CD14-positive monocyte (primary cell): ENCODE results near the gene CEP112. TPM values are rescaled to one million over a fixed set of nuclear protein-coding genes. Genes with fewer than 3 reads are reported as not detected.

Experiments used
- DNase-seq, 3 donors: peaks; one replicate each; pipeline ENCODE4 v3.0.0-alpha.2; 2011 to 2022
- H2AFZ ChIP-seq: 2 replicates; pipeline ENCODE4 v1.6.0; 2012; ENCODE audit warnings: mild to moderate bottlenecking, low read depth, low read length, inconsistent platforms; ENCODE audit not compliant: insufficient read depth, poor library complexity, severe bottlenecking
- H3K27ac ChIP-seq, 2 donors: 1 replicate in 1 of 2; 2 replicates in 1 of 2; pipeline ENCODE4 v1.5.1; 2012 to 2013; ENCODE audit warnings: low read length in 2 of 2, control low read depth in 1 of 2, inconsistent platforms in 1 of 2, low read depth in 1 of 2, mild to moderate bottlenecking in 1 of 2
- H3K27me3 ChIP-seq, 2 donors: one replicate each; pipeline versions ENCODE4 v1.6.0 to v1.6.1; 2011 to 2013; ENCODE audit warnings: low read length in 2 of 2; ENCODE audit not compliant: control insufficient read depth in 2 of 2, insufficient read depth in 2 of 2
- H3K36me3 ChIP-seq, 2 donors: replicated peaks in 1 of 2; 1 replicate in 1 of 2; 2 replicates in 1 of 2; pipeline versions ENCODE4 v1.5.1 to v1.6.1; 2012 to 2013; ENCODE audit warnings: low read length in 2 of 2, control low read depth in 1 of 2, inconsistent platforms in 1 of 2, mild to moderate bottlenecking in 1 of 2; ENCODE audit not compliant: insufficient read depth in 2 of 2, control insufficient read depth in 1 of 2
- H3K4me1 ChIP-seq, 2 donors: 1 replicate in 1 of 2; 2 replicates in 1 of 2; pipeline versions ENCODE4 v1.5.1 to v1.6.1; 2012 to 2013; ENCODE audit warnings: low read length in 2 of 2, control low read depth in 1 of 2, inconsistent platforms in 1 of 2, mild to moderate bottlenecking in 1 of 2, moderate library complexity in 1 of 2; ENCODE audit not compliant: insufficient read depth in 2 of 2, control insufficient read depth in 1 of 2
- H3K4me2 ChIP-seq: replicated peaks from 2 replicates; pipeline ENCODE3; 2012; ENCODE audit warnings: low read length, moderate library complexity, mild to moderate bottlenecking; ENCODE audit not compliant: poor library complexity, severe bottlenecking; ENCODE audit errors: extremely low read depth
- H3K4me3 ChIP-seq, 3 experiments: fragments of 200-600 bp in 1 of 3; sonication (generic) in 1 of 3; replicated peaks in 1 of 3; 1 replicate in 2 of 3; 2 replicates in 1 of 3; pipeline ENCODE4 v1.5.1; 2011 to 2013; ENCODE audit warnings: low read length in 3 of 3, mild to moderate bottlenecking in 3 of 3, control low read depth in 2 of 3, low read depth in 2 of 3, inconsistent platforms in 1 of 3, moderate library complexity in 1 of 3
- H3K79me2 ChIP-seq: 2 replicates; pipeline ENCODE4 v1.6.0; 2012; ENCODE audit warnings: mild to moderate bottlenecking, control low read depth, inconsistent platforms, low read length, moderate library complexity; ENCODE audit not compliant: insufficient read depth
- H3K9ac ChIP-seq: 2 replicates; pipeline ENCODE4 v1.6.0; 2017; ENCODE audit warnings: low read length, mild to moderate bottlenecking; ENCODE audit not compliant: insufficient read depth, poor library complexity, severe bottlenecking
- H3K9me3 ChIP-seq, 2 donors: replicated peaks in 1 of 2; 1 replicate in 1 of 2; 2 replicates in 1 of 2; pipeline versions ENCODE4 v1.5.1 to v1.6.1; 2012 to 2013; ENCODE audit warnings: low read length in 2 of 2, control low read depth in 1 of 2; ENCODE audit not compliant: control insufficient read depth in 1 of 2, insufficient read depth in 1 of 2
- H4K20me1 ChIP-seq: 2 replicates; pipeline ENCODE4 v1.6.0; 2012; ENCODE audit warnings: mild to moderate bottlenecking, low read length, control low read depth, moderate library complexity; ENCODE audit not compliant: insufficient read depth
- H3K27ac Mint-ChIP-seq, 7 donors: one replicate each; pipeline ENCODE4 v1.8.0; 2020; ENCODE audit warnings: mild to moderate bottlenecking in 7 of 7, mixed read lengths in 7 of 7, moderate library complexity in 6 of 7, inconsistent platforms in 2 of 7
- H3K27me3 Mint-ChIP-seq, 3 donors: one replicate each; pipeline ENCODE4 v1.8.0; 2021 to 2022; ENCODE audit warnings: low read depth in 3 of 3, mild to moderate bottlenecking in 3 of 3, mixed read lengths in 3 of 3, moderate library complexity in 3 of 3, inconsistent platforms in 1 of 3
- H3K36me3 Mint-ChIP-seq, 2 donors: one replicate each; pipeline ENCODE4 v1.8.0; 2020; ENCODE audit warnings: mixed read lengths in 2 of 2, inconsistent platforms in 1 of 2, mild to moderate bottlenecking in 1 of 2
- H3K4me1 Mint-ChIP-seq: one replicate; pipeline ENCODE4 v1.8.0; 2020; ENCODE audit warnings: mild to moderate bottlenecking, mixed read lengths
- H3K4me3 Mint-ChIP-seq, 2 donors: one replicate each; pipeline ENCODE4 v1.8.0; 2020; ENCODE audit warnings: mild to moderate bottlenecking in 2 of 2, mixed read lengths in 2 of 2, moderate library complexity in 1 of 2
- H3K9me3 Mint-ChIP-seq, 7 donors: one replicate each; pipeline ENCODE4 v1.8.0; 2020 to 2022; ENCODE audit warnings: mixed read lengths in 7 of 7, mild to moderate bottlenecking in 6 of 7, moderate library complexity in 6 of 7, inconsistent platforms in 2 of 7
- WGBS: methylation state at CpG from one replicate; pipeline ENCODE4 v1.1.5; 2013; ENCODE audit warnings: missing lambda C conversion rate; ENCODE audit not compliant: insufficient coverage; 5-methylcytosine and 5-hydroxymethylcytosine counted together
- intact Hi-C, 2 donors: fragments of 100-400 bp; cut with micrococcal nuclease; formaldehyde crosslinking; loops; one replicate each; pipeline versions ENCODE4 v1.15.0 to v1.15.1; 2023
- polyA plus RNA-seq, 3 donors: library from polyadenylated mRNA; depleted of rRNA in 1 of 3; unstranded in 2 of 3; stranded (reverse) in 1 of 3; fragments of 300-500 nt in 2 of 3; fragments of >200 nt in 1 of 3; fragmentation: Illumina TruSeq in 2 of 3; gene quantifications; 1 replicate in 2 of 3; 2 replicates in 1 of 3; pipeline ENCODE4 v1.2.3, GENCODE V29; 2012 to 2021
- TF ChIP-seq, protein P1 (sequence below): fragments of 200-600 bp; IDR thresholded peaks from one replicate; pipeline ENCODE4 v1.8.0; 2022; ENCODE audit warnings: antibody characterized with exemption, mild to moderate bottlenecking

Gene CEP112
- polyA plus RNA-seq, 3 donors: 0.10 TPM; not detected in 2

DNA sequence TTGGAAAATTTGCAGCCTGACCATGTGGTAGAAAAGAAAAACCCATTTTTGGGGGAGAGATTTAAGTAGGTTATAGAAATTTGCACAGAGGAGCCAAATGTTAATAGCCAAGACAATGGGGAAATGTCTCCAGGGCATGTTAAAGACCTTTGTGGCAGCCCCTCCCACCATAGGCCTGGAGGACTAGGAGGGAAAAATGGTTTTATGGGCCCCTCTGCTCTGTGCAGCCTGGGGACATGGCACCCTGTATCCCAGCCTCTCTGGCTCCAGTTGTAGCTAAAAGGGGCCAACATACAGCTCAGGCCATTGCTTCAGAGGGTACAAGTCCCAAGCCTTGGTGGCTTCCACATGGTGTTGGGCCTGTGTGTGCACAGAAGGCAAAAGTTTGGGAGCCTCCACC, 384.6 kb downstream of the CEP112 start:
- no peak overlapping the region for H3K27ac ChIP-seq
- intact Hi-C loops: no loop called here
- no peaks in the 10 kb centered on the region for H3K36me3 Mint-ChIP-seq
- no peaks in the 10 kb centered on the region for H3K36me3 ChIP-seq
- H3K9me3 ChIP-seq: peaks cover 17 to 21% of the 10 kb centered on the region in 2 donors
- no peak overlapping the region for H2AFZ ChIP-seq
- H3K4me3 ChIP-seq: no peak overlapping the region
- no peaks in the 10 kb centered on the region for H4K20me1 ChIP-seq
- TF ChIP-seq, protein P1, sequence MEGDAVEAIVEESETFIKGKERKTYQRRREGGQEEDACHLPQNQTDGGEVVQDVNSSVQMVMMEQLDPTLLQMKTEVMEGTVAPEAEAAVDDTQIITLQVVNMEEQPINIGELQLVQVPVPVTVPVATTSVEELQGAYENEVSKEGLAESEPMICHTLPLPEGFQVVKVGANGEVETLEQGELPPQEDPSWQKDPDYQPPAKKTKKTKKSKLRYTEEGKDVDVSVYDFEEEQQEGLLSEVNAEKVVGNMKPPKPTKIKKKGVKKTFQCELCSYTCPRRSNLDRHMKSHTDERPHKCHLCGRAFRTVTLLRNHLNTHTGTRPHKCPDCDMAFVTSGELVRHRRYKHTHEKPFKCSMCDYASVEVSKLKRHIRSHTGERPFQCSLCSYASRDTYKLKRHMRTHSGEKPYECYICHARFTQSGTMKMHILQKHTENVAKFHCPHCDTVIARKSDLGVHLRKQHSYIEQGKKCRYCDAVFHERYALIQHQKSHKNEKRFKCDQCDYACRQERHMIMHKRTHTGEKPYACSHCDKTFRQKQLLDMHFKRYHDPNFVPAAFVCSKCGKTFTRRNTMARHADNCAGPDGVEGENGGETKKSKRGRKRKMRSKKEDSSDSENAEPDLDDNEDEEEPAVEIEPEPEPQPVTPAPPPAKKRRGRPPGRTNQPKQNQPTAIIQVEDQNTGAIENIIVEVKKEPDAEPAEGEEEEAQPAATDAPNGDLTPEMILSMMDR: no peak
- H3K9ac ChIP-seq: no peak overlapping the region
- H3K79me2 ChIP-seq: no peaks in the 10 kb centered on the region
- peaks cover 0 to 3% (median 0%) of the 10 kb centered on the region in 3 donors for H3K27me3 Mint-ChIP-seq
- H3K4me1 Mint-ChIP-seq: no peaks in the 10 kb centered on the region
- no peak overlapping the region for H3K4me3 Mint-ChIP-seq
- no peak overlapping the region for H3K4me2 ChIP-seq
- no peaks in the 10 kb centered on the region for H3K4me1 ChIP-seq
- H3K9me3 Mint-ChIP-seq: peaks cover 11 to 36% (median 16%) of the 10 kb centered on the region in 7 donors
- no peak for DNase-seq
- no peaks in the 10 kb centered on the region for H3K27me3 ChIP-seq
- H3K27ac Mint-ChIP-seq: no peak overlapping the region

DNA sequence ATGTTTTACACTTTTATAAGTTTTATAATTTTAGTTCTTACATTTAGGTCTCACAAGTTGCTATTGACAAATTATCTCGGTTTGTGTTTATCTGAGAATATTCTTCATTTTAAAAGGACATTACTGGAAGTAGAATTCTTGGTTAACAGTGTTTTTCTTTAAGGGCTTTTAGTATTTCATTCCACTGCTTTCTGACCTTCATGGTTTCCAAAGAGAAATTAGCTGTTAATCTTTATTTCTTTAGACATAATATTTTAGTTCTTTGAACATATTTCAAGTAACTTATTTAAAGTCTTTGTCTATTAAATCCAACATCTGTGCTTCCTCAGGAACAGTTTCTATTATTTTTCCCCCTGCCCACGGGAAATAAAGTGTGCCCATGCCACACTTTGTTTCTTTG, 390.4 kb downstream of the CEP112 start:
- Histone ChIP-seq H3K27ac (no peak overlapping the region), H2AFZ (no peak overlapping the region), H3K9ac (no peak overlapping the region), H4K20me1 (no peaks in the 10 kb centered on the region), H3K4me1 (no peaks in the 10 kb centered on the region), H3K36me3 (no peaks in the 10 kb centered on the region), H3K9me3 (peaks cover 10 to 24% of the 10 kb centered on the region in 2 donors), H3K4me2 (no peak overlapping the region), H3K27me3 (no peaks in the 10 kb centered on the region), H3K79me2 (no peaks in the 10 kb centered on the region), H3K4me3 (no peak overlapping the region)
- H3K9me3 Mint-ChIP-seq: peaks cover 3 to 19% (median 12%) of the 10 kb centered on the region in 7 donors
- no CpG with 5 or more reads among the region's 2 CpGs for WGBS
- peaks cover 0 to 4% (median 0%) of the 10 kb centered on the region in 3 donors for H3K27me3 Mint-ChIP-seq
- no peak for DNase-seq
- H3K36me3 Mint-ChIP-seq: no peaks in the 10 kb centered on the region
- intact Hi-C loops: no loop called here
- no peak overlapping the region for H3K27ac Mint-ChIP-seq
- H3K4me3 Mint-ChIP-seq: no peak overlapping the region
- TF ChIP-seq, protein P1: no peak
- no peaks in the 10 kb centered on the region for H3K4me1 Mint-ChIP-seq
